Stimulated activated naive CD4-positive, alpha-beta T cell treated with Interleukin-2 at 50 U/mL for 16 hours (primary cell): ENCODE measurements around the gene SPRED1.
"Not testable (repeated sequence)": the region's sequence is repeated elsewhere in the genome, so short reads cannot be mapped to it uniquely, and the experiment has no call there.

Experiments used
- DNase-seq: peaks from one replicate; lab custom pipeline; 2025; lab: John Stamatoyannopoulos, UW

Gene SPRED1

DNA sequence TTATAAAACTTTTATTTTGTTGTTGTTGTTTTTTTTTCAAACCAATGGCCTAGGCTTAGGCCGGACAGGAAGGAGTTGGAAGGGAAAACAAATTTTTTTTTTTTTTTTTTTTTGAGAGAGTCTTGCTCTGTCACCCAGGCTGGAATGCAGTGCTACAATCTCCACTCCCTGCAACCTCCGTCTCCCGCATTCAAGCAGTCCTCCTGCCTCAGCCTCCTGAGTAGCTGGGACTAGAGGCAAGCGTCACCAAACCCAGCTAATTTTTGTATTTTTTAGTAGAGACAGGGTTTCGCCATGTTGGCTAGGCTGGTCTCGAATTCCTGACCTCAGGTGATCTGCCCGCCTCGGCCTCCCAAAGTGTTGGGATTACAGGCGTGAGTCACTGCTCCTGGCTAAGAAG lies 15.6 kb upstream of the SPRED1 start:
- DNase-seq: not testable (repeated sequence)

DNA sequence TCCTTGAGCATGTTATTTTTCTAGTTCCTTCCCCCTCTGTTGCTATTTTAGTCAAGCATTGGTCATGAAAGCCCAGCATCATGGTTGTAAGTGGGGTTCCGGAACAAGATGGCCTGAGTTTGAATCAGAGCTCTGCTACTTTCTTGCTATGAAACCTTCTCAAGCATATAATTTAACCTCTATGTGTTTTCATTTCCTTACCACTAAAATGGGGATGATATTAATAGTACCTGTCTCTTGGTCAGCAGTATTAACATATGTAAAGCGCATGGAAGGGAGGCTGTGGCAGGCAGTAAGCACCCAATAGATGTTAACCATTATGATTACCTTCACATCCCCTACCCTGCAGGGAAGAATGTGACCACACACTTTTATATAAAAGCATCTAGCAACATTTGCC lies 14.3 kb upstream of the SPRED1 start:
- no peak for DNase-seq

DNA sequence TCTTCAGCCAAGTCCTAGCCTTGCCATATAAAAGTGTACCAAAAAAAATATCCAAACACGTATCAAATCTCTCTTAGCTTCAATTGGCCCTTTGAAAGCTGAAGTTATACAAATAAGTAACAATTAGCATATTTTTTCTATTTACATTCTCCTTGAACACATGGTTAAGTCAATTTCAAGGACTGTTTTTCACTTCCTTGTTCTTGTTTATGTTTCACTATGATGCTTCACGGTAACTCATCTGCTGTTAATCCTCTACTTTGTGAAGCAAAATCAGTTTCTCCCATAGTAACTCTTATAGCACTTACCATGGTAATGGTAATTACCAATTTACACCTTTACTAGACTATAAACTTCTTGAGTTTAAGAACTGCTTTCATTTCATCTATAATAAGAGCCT lies 10.6 kb upstream of the SPRED1 start:
- DNase-seq: no peak

DNA sequence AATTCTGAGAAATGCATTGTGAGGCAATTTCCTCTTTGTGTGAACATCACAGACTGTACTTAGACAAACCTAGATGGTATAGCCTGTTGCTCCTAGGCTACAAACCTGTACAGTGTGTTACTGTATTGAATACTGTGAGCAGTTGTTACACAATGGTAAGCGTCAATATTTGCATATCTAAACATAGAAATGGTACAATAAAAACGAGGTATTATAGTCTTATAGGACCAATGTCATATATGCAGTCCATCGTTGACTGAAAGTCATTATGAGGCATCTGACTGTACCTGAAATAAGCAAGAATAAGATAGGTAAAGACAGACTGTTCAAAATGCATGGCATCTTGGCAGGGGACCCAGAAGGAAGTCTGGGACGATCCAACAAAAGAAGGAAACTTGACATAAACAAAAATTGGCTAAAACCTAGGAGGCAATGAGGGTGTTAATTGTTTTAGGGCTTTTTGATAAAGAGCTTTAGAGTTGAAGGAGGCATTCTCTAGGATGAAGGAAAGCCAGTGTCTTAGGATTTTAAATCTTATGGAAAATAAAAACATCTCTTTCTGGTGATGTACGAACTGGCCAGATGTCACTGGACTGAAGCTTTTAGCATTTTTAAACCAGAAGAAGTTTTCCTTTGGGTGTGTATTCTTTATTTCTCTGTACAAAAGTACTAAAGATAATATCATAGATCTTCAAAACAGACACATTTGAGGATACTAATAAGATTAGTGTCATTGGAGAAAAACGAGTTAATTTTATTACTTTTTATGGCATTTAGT lies 9.2 kb upstream of the SPRED1 start:
- DNase-seq: no peak

DNA sequence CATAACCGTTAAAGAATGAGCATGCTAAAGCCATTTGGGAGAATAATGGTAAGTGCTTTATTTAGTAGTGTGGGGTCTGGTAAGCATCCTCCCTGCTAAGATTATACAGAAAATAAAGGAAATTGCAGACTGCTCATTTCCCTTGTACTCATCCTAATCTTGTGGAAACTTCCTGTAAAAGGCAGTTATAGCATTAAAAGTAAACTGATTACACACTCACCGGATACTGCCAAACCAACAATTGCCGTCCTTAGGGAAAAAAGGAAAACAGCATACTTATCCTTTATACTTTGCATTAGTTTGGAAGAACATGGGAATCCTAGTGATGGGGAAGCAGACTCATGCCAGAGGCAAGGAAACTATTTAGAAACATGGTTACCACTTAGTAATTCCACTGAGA lies 5.3 kb upstream of the SPRED1 start:
- DNase-seq: no peak

DNA sequence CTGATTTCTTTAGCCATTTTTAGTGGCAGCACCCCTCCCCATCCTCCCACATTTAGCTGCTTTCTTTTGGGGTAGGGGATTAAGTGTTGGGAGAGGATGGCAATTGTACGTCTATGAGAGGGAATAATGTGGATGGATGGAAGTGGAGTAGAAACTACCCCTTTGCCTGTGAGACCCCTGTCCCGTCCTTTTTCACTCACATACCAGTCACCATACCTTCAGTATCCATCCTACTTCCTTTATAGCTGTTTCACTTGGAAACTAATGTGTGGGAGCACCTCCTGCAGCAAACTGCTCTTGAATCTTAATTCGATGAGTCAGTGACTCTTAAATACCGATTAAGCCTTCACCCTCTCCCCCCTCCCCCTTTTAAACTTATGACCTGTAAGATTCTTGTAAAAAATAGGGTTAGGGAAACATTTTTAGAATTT lies 730 bp downstream of the SPRED1 start:
- DNase-seq: no peak

DNA sequence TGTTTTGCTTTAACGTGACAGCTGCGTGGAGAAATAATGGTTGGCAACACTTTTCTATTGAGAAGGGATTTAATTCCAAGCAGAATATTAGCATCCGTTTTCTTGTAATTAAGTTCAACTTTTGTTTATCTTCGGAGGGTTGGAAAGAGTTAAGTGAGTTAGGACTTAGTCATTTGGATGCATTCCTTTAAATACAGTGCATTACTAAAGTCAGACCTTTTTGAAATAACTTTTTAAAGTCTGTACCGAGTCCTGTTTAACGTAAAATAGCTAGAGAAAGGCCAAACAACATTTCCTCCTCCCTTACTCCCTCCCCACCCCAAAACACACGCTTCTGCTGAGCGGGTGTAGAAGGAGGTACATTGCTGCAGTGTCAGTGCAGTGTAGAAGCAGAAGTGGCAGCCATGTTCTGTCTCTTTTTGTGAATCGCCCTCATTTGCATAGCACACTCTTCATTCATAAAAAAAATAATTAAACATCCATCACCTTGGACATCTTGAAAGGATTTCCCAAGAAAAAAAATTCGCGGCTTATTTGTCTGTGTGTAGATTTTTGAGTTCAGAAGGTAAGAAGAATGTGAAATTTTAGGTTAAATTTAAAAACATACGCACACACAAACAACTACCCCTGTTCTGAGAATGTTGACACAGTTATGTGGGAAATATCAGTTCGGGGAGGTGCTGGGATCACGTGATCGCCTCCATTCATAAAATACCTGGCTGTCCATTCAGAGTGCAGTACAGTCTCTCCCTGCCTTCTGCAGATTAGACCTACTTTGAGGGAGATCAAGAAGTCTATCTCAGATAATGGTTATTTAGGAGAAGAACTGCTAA lies 1.6 kb downstream of the SPRED1 start:
- no peak for DNase-seq

DNA sequence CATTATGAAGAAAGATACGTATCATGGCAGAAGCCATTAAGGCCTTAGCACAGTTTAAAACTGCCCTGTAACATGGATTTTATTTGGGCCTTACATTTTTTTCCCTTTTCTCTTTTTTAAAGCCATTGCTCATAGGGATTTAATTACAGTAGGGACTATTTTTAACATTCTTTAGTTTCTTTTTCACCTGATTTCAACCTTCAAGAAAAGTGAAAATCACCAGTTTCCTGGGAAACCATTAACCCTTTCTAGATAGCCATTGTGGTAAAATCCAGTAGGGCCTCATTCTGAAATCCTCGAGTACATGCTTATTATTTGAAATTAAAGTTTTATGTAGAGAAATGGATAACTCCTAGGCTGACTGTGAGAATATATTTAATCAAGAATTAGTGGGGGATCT lies 3.1 kb downstream of the SPRED1 start:
- DNase-seq: no peak

DNA sequence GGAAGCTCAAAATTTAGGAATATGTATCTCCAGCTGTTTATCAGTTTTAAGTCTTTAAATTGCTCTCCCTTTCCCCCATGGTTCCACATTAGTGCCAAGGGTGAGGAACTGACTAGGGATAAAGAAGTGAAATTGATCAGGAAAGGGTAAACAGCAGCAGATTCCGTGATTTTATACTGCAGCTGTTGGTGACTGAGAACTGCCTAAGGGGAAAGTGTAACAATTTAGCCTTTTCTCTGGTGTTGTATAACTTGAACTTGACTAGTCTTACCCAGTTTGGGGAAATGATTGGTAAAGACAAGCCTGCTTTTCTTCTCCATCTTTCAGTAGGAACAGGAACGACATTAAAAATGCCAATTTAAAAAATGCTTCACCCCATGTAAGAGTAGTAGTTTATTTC lies 5.0 kb downstream of the SPRED1 start:
- no peak for DNase-seq

DNA sequence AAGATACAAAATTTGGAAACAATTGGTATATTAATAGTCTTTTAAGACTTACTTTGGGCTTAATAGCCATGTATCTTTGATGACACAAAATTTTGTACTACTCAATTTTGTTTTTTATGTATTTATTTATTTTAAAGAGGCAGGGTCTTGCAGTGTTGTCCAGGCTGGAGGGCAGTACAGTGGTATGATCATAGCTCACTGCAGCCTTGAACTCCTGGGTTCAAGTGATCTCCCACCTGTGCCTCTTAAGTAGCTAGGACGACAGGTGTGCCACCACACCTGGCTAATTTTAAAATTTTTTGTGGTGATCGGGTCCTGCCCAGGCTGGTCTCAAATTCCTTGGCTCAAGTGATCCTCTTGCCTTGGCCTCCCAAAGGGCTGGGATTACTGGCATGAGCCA lies 6.5 kb downstream of the SPRED1 start:
- no peak for DNase-seq

DNA sequence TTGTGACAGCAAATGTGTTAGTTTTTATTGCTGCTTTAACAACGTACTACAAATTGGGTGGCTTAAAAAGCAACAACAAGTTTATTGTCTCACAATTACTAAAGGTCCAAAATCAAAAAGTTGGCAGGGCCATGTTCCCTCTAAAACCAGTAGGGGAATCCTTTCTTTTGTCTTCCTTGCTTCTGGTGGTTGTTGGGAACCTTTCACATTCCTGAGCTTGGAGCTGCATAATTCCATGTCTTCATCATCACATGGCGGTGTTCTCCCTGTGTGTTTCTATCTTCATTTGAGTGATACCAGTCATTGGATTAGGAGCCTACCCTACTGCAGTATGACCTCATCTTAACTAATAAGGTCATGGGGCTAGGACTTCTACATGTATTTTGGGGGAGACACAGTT lies 7.4 kb downstream of the SPRED1 start:
- no peak for DNase-seq

DNA sequence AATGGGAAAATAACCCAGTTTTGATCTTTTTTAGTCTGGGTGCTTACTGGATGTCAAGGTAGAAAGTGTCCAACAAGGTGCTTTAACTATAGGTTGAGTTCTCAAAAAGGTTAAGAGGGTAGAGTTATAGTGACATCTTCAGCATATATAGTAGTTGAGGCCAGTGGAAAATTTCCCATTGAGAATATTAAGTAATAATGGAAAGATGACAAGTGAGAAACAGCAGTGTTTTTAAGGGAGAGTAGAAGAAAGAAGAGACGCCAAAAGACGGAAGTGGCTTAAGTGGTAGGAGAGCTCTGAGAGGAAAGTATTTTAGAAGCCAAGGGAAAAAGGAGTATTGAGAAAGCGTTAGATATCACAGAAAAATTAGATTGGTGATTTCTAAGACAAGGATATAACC lies 10.6 kb downstream of the SPRED1 start:
- no peak for DNase-seq

DNA sequence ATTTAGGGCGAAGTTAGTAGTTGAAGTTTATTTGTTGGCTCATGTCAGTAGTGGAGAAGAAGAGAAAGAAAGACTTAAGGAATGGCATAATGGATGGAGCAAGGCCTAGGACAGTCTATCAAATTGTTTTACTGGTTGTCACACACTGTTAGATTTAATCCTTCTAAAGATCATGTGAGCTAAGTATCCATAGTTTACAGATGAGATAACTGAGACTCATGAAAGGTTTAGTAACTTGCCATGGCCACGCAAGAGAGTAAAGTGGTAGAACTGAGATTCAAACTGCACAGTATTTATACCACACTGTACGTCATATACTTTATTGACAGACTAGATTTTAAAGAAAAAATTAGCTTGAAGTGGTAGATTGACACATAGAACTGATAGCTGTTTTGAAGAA lies 11.4 kb downstream of the SPRED1 start:
- DNase-seq: no peak

DNA sequence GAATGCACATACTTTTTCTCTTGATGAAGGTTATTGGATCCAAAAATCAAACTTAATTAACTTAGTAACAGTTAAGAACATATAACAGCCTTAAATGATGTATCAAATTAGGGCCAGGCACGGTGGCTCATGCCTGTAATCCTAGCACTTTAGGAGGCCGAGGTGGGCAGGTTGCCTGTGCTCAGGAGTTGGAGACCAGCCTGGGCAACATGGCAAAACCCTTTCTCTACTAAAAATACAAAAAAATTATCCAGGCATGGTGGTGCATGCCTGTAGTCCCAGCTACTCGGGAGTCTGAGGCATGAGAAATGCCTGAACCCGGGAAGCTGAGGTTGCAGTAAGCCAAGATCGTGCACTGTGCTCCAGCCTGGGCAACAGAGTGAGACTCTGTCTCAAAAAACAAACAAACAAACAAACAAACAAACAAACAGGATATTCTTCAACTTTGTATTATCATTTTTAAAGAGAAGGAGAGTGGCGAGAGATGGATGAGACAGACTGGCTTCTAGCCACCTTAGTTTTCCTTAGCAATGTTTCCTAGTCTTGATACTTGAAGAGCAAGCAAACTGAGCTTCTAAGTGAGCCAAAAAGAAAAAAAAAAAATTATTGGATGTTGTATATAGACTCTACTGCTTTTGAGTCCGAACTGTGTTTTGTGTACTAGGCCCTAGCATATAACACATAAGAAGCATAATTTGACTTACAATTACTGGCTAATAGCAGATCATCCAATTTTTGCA lies 13.8 kb downstream of the SPRED1 start:
- DNase-seq: no peak

DNA sequence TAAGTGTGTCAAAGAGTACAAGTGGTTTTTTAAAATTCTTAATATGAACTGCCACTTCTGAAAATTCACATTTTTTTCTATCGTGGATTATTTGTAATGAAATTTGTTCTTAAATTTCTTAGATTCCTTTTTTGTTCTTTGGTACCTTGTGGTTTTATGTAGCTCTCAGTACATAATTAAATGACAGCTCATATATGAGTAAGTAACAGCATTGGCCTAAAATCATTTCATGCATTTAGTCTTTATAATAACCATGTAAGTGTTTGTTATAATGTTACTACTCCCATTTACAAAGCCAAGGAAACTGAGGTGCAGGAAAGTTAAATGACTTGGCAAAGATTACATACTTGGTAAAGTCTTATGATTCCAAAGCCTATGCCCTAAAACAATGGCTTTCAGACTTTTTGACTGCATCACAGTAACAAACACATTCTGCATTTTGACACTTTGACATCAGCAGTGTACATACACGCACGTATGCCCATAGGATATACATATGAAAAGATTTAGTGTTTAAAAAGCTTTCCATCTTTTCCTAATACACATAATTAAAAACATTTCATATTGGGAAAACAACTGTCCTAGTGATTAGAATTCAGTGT lies 14.9 kb downstream of the SPRED1 start:
- no peak for DNase-seq

DNA sequence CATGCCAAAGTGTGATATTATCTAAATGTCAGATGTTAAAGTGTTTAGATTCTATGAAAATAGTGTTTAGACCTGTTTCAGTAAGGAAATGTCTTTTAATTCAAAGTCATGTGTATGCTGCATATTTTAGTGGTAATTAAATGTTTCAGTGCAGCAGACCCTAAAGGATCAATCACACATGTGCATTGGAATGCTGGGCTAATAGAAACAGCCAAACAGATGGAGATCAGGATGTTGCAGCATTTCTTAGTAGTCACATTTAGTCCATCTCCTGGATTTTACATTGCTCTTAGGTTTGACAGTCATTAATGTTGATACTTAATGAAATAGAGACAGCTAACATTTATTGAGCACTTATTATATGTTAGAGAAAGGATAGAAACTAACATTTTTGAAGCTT lies 18.5 kb downstream of the SPRED1 start:
- no peak for DNase-seq

DNA sequence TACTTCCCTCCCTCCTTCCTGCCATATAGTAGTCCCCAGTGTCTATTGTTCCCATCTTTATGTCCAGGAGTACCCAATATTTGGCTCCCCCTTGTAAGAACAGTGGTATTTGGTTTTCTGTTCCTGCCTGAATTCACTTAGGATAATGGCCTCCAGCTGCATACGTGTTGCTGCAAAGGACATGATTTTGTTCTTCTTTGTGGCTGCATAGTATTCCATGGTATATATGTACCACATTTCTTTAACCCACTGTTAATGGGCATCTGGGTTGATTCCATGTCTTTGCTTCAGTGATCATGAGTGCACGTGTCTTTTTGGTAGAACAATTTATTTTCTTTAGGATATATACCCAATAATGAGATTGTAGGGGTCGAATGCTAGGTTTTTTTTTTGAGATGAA lies 19.3 kb downstream of the SPRED1 start:
- no peak for DNase-seq

DNA sequence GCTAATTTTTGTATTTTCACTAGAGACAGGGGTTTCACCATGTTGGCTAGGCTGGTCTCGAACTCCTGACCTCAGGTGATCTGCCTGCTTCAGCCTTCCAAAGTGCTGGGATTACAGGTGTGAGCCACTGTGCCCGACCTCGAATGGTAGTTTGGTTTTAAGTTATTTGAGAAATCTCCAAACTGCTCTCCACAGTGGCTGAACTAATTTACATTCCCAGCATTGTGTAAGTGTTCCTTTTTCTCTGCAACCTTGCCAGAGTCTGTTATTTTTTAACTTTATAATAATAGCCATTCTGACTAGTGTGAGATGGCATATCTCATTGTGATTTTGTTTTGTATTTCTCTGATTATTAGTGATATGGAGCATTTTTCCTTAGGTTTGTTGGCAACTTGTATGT lies 19.8 kb downstream of the SPRED1 start:
- not testable (repeated sequence) for DNase-seq

DNA sequence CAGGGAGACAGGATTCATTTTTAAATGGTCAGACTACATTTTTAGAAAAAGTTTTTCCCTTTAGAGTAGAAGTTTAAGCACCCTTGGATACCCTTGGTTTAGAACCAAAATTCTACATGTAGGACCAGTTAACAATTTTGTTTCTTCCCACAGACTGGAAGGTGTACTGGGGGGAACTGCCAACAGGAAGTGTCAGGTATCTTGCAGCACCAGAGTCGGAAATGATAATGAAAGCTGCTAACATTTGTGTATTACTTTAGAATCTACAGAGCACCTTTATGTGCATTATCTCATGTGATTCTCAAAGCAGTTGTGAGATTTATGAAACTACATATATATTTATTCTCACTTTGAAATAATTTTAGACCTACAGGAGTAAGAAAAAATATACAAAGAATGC lies 21.5 kb downstream of the SPRED1 start:
- DNase-seq: no peak

DNA sequence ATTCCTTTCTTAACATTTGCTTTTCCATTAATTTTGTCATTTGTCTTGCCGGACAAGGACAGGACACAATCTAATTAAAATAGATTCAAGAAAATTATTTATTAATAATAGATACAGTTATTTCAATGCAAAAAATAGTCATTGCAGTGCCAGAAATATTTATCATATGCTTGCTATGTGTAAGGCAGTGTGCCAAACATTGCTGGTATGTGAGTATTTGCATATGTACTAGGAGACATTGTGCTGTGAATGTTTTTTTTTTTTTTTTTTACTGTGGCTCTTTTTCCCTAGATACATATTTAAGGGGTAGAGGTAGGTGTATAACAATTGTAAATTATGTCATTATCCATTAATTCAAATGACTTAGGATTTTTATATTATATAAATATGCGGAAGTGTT lies 23.3 kb downstream of the SPRED1 start:
- no peak for DNase-seq

DNA sequence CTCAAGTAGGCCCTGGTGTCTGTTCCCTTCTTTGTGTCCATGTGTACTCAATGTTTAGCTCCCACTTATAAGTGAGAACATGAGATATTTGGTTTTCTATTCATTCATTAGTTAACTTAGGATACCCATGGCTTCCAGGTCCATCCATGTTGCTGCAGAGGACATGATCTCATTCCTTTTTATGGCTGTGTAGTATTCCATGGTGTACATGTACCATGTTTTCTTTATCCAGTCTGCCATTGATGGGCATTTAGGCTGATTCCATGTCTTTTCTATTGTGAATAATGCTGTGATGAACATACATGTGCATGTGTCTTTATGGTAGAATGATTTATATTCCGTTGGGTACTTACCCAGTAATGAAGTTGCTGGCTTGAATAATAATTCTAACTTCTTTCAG lies 24.6 kb downstream of the SPRED1 start:
- not testable (repeated sequence) for DNase-seq

DNA sequence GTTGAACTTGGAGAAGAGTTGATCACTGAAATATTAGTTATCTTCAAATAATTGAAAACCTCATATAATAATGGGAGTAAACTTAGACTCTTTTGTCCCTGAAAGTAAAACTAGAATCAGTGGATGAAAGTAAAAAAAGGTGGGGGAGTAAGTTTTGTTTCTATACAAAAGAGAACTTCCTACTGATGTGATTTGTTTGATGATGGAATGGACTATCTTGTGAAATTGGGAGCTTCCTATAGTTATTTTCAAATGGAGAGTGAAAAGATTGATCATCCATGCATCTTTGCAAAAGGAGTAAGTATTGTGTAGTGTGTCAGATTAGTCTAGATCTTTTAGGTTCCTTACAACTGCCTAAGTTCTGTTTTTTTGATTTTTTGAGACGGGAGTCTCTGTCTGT lies 28.4 kb downstream of the SPRED1 start:
- DNase-seq: no peak
